Breast epithelium (tissue), 3 donors: Measurements from ENCODE around the gene REPS2.

Experiments
- CTCF ChIP-seq, 3 donors: fragments of 450-650 bp; IDR thresholded peaks; one replicate each; pipeline ENCODE4 v1.5.1; 2016 to 2017; ENCODE audit warnings: antibody characterized with exemption in 3 of 3, mild to moderate bottlenecking in 3 of 3, moderate library complexity in 3 of 3
- POLR2A ChIP-seq: fragments of 450-650 bp; IDR thresholded peaks from one replicate; pipeline ENCODE4 v1.6.1; 2016; ENCODE audit warnings: antibody characterized with exemption, mild to moderate bottlenecking, moderate library complexity

- TF ChIP-seq POLR2A (no peak), CTCF (IDR thresholded peaks at IDR 0.05) (no peak)
These were observed 24.5 kb downstream of the REPS2 start for GRCh38 chrX:16970977-16971376.
